ENCODE measurements around the gene KHK. TPM values are rescaled to one million over a fixed set of nuclear protein-coding genes. Genes with fewer than 3 reads are reported as not detected.
A peak's percentile ranks its signal among the peaks of the same experiment; 100 is the strongest.

KHK gene
- total RNA-seq, 2 donors from 2014 or later, result 2.5 to 5.1 TPM

- DNase-seq (ENCODE audit: low spot score) (peak; percentile 34), ATAC-seq (no peak)
- no peaks in the 10 kb centered on the region for H3K36me3 Mint-ChIP-seq
- H3K4me1 Mint-ChIP-seq (ENCODE audit: low read depth in 2 of 2), result peaks cover 11 to 15% of the 10 kb centered on the region in 2 donors
- H3K4me3 Mint-ChIP-seq, result no peak overlapping the region
- H3K27me3 Mint-ChIP-seq, result peaks cover 2 to 3% of the 10 kb centered on the region in 2 donors
- no peak overlapping the region for H3K27ac Mint-ChIP-seq
- no peaks in the 10 kb centered on the region for H3K9me3 Mint-ChIP-seq
Measured at GRCh38 chr2:27125104-27125503, 38.5 kb downstream of the KHK start.

- DNase-seq (ENCODE audit: low spot score) (peak; percentile 39), ATAC-seq (no peak)
- no peaks in the 10 kb centered on the region for H3K36me3 Mint-ChIP-seq
- no peak overlapping the region for H3K4me3 Mint-ChIP-seq
- no peaks in the 10 kb centered on the region for H3K27me3 Mint-ChIP-seq
- no peak overlapping the region for H3K27ac Mint-ChIP-seq
- H3K9me3 Mint-ChIP-seq, result no peaks in the 10 kb centered on the region
- H3K4me1 Mint-ChIP-seq (ENCODE audit: low read depth in 2 of 2), result peaks cover 11 to 21% of the 10 kb centered on the region in 2 donors
Measured at GRCh38 chr2:27126252-27126710, 39.7 kb downstream of the KHK start.

GRCh38 chr2:27127883-27128667, 41.5 kb downstream of the KHK start:
- peak; percentile 57 for DNase-seq (ENCODE audit: low spot score)
- no peak for ATAC-seq
- Mint-ChIP-seq H3K27ac (no peak overlapping the region), H3K36me3 (peaks cover 2% of the 10 kb centered on the region), H3K4me3 (no peak overlapping the region), H3K4me1 (ENCODE audit: low read depth in 2 of 2) (peaks cover 8 to 18% of the 10 kb centered on the region in 2 donors), H3K27me3 (no peaks in the 10 kb centered on the region), H3K9me3 (no peaks in the 10 kb centered on the region)

- H3K4me1 Mint-ChIP-seq (ENCODE audit: low read depth in 2 of 2), result peaks cover 12 to 21% of the 10 kb centered on the region in 2 donors
- peak; percentile 50 for DNase-seq (ENCODE audit: low spot score)
- ATAC-seq, result no peak
- H3K36me3 Mint-ChIP-seq, result peaks cover 6% of the 10 kb centered on the region
- no peak overlapping the region for H3K4me3 Mint-ChIP-seq
- no peaks in the 10 kb centered on the region for H3K9me3 Mint-ChIP-seq
- no peak overlapping the region for H3K27ac Mint-ChIP-seq
- no peaks in the 10 kb centered on the region for H3K27me3 Mint-ChIP-seq
Measured at GRCh38 chr2:27128668-27129571, 42.3 kb downstream of the KHK start.

- Mint-ChIP-seq H3K36me3 (peaks cover 6% of the 10 kb centered on the region), H3K27me3 (no peaks in the 10 kb centered on the region), H3K27ac (no peak overlapping the region), H3K4me3 (no peak overlapping the region), H3K9me3 (no peaks in the 10 kb centered on the region), H3K4me1 (ENCODE audit: low read depth in 2 of 2) (peaks cover 14 to 25% of the 10 kb centered on the region in 2 donors)
- ATAC-seq (no peak), DNase-seq (ENCODE audit: low spot score) (peak; percentile 34)
Measured at GRCh38 chr2:27130396-27130795, 43.8 kb downstream of the KHK start.

- Mint-ChIP-seq H3K9me3 (no peaks in the 10 kb centered on the region), H3K4me1 (ENCODE audit: low read depth in 2 of 2) (peaks cover 17 to 28% of the 10 kb centered on the region in 2 donors), H3K4me3 (no peak overlapping the region), H3K27me3 (no peaks in the 10 kb centered on the region), H3K36me3 (peaks cover 6% of the 10 kb centered on the region), H3K27ac (no peak overlapping the region)
- no peak for ATAC-seq
- DNase-seq (ENCODE audit: low spot score), result peak; percentile 58
Measured at GRCh38 chr2:27131429-27131828, 44.9 kb downstream of the KHK start.

GRCh38 chr2:27133195-27133875, 46.8 kb downstream of the KHK start:
- Mint-ChIP-seq H3K36me3 (peaks cover 6% of the 10 kb centered on the region), H3K4me1 (ENCODE audit: low read depth in 2 of 2) (peaks cover 17 to 28% of the 10 kb centered on the region in 2 donors), H3K9me3 (no peaks in the 10 kb centered on the region), H3K27me3 (no peaks in the 10 kb centered on the region), H3K4me3 (peak overlapping the region; percentile 89), H3K27ac (peak overlapping the region; percentile 79 to 92)
- ATAC-seq (no peak), DNase-seq (ENCODE audit: low spot score) (peak; percentile 42)

- no peaks in the 10 kb centered on the region for H3K9me3 Mint-ChIP-seq
- peak; percentile 94 to 97 for ATAC-seq
- peak within 1 kb of the TSS; percentile 89 for H3K4me3 Mint-ChIP-seq
- peak; percentile 99 for DNase-seq (ENCODE audit: low spot score)
- H3K36me3 Mint-ChIP-seq, result peaks cover 6% of the 10 kb centered on the region
- no peaks in the 10 kb centered on the region for H3K27me3 Mint-ChIP-seq
- peak within 1 kb of the TSS; percentile 79 to 92 for H3K27ac Mint-ChIP-seq
- H3K4me1 Mint-ChIP-seq (ENCODE audit: low read depth in 2 of 2), result peaks cover 17 to 28% of the 10 kb centered on the region in 2 donors
Measured at GRCh38 chr2:27133905-27134780, 47.6 kb downstream of the KHK start, which contains the start of gene PREB. PREB (minus strand) TSS chr2:27134636; CDS start chr2:27134421, 215 bp downstream.

- Mint-ChIP-seq H3K9me3 (no peaks in the 10 kb centered on the region), H3K4me1 (ENCODE audit: low read depth in 2 of 2) (peaks cover 17 to 28% of the 10 kb centered on the region in 2 donors), H3K4me3 (peak overlapping the region; percentile 89), H3K27ac (peak overlapping the region; percentile 79 to 92), H3K27me3 (no peaks in the 10 kb centered on the region), H3K36me3 (peaks cover 6% of the 10 kb centered on the region)
- DNase-seq (ENCODE audit: low spot score) (no peak), ATAC-seq (no peak)
Measured at GRCh38 chr2:27134781-27135477, 48.4 kb downstream of the KHK start.

GRCh38 chr2:27135478-27135955, 48.9 kb downstream of the KHK start:
- no peaks in the 10 kb centered on the region for H3K27me3 Mint-ChIP-seq
- peaks cover 6% of the 10 kb centered on the region for H3K36me3 Mint-ChIP-seq
- ATAC-seq (no peak), DNase-seq (ENCODE audit: low spot score) (peak; percentile 47)
- peak overlapping the region; percentile 79 to 92 for H3K27ac Mint-ChIP-seq
- H3K4me1 Mint-ChIP-seq (ENCODE audit: low read depth in 2 of 2), result peaks cover 17 to 28% of the 10 kb centered on the region in 2 donors
- no peaks in the 10 kb centered on the region for H3K9me3 Mint-ChIP-seq
- H3K4me3 Mint-ChIP-seq, result peak overlapping the region; percentile 32

- Mint-ChIP-seq H3K27me3 (no peaks in the 10 kb centered on the region), H3K4me1 (ENCODE audit: low read depth in 2 of 2) (peaks cover 17 to 21% of the 10 kb centered on the region in 2 donors), H3K9me3 (no peaks in the 10 kb centered on the region), H3K4me3 (no peak overlapping the region), H3K27ac (no peak overlapping the region), H3K36me3 (peaks cover 6% of the 10 kb centered on the region)
- no peak for DNase-seq (ENCODE audit: low spot score)
- no peak for ATAC-seq
Measured at GRCh38 chr2:27136751-27137150, 50.2 kb downstream of the KHK start.

GRCh38 chr2:27137322-27137935, 50.9 kb downstream of the KHK start:
- no peak overlapping the region for H3K4me3 Mint-ChIP-seq
- no peaks in the 10 kb centered on the region for H3K9me3 Mint-ChIP-seq
- H3K36me3 Mint-ChIP-seq, result peaks cover 6% of the 10 kb centered on the region
- peaks cover 0 to 3% of the 10 kb centered on the region in 2 donors for H3K27me3 Mint-ChIP-seq
- DNase-seq (ENCODE audit: low spot score) (no peak), ATAC-seq (no peak)
- no peak overlapping the region for H3K27ac Mint-ChIP-seq
- H3K4me1 Mint-ChIP-seq (ENCODE audit: low read depth in 2 of 2), result peaks cover 17 to 21% of the 10 kb centered on the region in 2 donors
